ENCODE measurements around the gene ADCY1.

ADCY1 gene

DNA sequence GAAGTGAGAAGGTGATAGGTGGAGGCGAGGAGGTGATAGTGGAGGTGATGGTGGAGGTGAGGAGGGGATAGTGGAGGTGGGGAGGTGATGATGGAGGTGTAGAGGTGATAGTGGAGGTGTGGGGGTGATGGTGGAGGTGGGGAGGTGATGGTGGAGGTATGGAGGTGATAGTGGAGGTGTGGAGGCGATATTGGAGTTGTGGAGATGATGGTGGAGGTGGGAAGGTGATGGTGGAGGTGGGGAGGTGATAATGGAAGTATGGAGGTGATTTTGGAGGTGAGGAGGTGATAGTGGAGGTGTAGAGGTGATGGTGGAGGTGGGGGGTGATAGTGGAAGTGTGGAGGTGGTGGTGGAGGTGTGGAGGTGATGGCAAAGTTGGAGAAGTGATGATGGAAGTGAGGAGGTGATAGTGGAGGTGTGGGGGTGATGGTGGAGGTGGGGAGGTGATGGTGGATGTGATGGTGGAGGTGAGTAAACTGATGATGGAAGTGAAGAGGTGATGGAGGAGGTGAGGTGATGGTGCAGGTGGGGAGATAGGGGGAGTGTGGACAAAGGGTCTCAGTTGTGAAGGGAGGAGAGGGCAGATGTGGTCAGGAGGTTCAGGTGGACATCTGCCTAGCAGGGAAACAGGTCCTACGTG is 36.6 kb downstream of the ADCY1 start:
- no peaks in the 10 kb centered on the region for H3K27me3 ChIP-seq (replicated peaks; ENCODE audit: insufficient read depth, low read length)
- H3F3A ChIP-seq (ENCODE audit: insufficient read depth, low read length), result no peaks in the 10 kb centered on the region
- no peaks in the 10 kb centered on the region for H3K9me3 ChIP-seq (replicated peaks; ENCODE audit: insufficient read depth, low read length)
- H3K4me1 ChIP-seq (ENCODE audit: low read length), result no peaks in the 10 kb centered on the region
- H3K4me2 ChIP-seq (ENCODE audit: low read depth, low read length), result no peak overlapping the region
- H2AFZ ChIP-seq (ENCODE audit: low read length), result no peak overlapping the region
- H3K79me2 ChIP-seq (ENCODE audit: low read length), result peaks cover 33% of the 10 kb centered on the region
- no peak for DNase-seq
- no peak overlapping the region for H3K9ac ChIP-seq (ENCODE audit: low read length)
- H3K9me2 ChIP-seq (replicated peaks; ENCODE audit: insufficient read depth, low read length), result no peaks in the 10 kb centered on the region
- H3K36me3 ChIP-seq (replicated peaks; ENCODE audit: insufficient read depth, low read length), result no peaks in the 10 kb centered on the region; the same call in 1 of the 2 replicates
- no peak overlapping the region for H3K27ac ChIP-seq (ENCODE audit: low read length)
- TF ChIP-seq, protein P1, sequence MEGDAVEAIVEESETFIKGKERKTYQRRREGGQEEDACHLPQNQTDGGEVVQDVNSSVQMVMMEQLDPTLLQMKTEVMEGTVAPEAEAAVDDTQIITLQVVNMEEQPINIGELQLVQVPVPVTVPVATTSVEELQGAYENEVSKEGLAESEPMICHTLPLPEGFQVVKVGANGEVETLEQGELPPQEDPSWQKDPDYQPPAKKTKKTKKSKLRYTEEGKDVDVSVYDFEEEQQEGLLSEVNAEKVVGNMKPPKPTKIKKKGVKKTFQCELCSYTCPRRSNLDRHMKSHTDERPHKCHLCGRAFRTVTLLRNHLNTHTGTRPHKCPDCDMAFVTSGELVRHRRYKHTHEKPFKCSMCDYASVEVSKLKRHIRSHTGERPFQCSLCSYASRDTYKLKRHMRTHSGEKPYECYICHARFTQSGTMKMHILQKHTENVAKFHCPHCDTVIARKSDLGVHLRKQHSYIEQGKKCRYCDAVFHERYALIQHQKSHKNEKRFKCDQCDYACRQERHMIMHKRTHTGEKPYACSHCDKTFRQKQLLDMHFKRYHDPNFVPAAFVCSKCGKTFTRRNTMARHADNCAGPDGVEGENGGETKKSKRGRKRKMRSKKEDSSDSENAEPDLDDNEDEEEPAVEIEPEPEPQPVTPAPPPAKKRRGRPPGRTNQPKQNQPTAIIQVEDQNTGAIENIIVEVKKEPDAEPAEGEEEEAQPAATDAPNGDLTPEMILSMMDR (IDR thresholded peaks at IDR 0.05; ENCODE audit: low read length), result no peak
- TF ChIP-seq EZH2 (optimal IDR thresholded peaks at IDR 0.05; ENCODE audit: low read depth, low read length), result no peak
- no peak for TF ChIP-seq EZH2phosphoT487 (IDR thresholded peaks at IDR 0.05; ENCODE audit: low read length)
- no peak overlapping the region for H3K4me3 ChIP-seq (ENCODE audit: low read length)
- no peaks in the 10 kb centered on the region for H4K20me1 ChIP-seq (ENCODE audit: insufficient read depth, low read length)

DNA sequence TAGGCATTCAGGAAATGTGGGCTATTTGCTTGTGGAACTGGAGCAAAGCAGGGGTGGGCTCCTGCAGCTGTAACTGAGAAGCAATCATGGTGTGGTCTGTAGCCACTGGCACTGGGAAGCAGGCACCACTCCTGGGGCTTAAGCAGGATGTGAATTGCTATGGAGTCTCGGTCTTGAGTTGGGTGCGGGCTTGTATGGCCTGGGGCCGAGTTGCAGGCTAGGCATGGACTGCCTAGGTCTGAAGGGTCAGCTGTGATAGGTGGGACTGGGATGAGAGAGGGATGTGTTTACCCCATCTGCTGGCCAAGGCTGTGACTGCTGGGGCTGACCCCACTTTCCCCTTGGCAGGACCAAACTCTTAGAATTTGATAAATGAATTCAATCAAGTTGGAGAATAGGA is 43.0 kb downstream of the ADCY1 start:
- H3K27me3 ChIP-seq (replicated peaks; ENCODE audit: insufficient read depth, low read length), result no peaks in the 10 kb centered on the region
- no peak for DNase-seq
- no peak for TF ChIP-seq EZH2 (optimal IDR thresholded peaks at IDR 0.05; ENCODE audit: low read depth, low read length)
- no peak for TF ChIP-seq EZH2phosphoT487 (IDR thresholded peaks at IDR 0.05; ENCODE audit: low read length)
- TF ChIP-seq, protein P1 (IDR thresholded peaks at IDR 0.05; ENCODE audit: low read length), result no peak
- H3K36me3 ChIP-seq (replicated peaks; ENCODE audit: insufficient read depth, low read length), result no peaks in the 10 kb centered on the region; the same call in 1 of the 2 replicates
- H3K4me3 ChIP-seq (ENCODE audit: low read length), result no peak overlapping the region
- no peaks in the 10 kb centered on the region for H4K20me1 ChIP-seq (ENCODE audit: insufficient read depth, low read length)
- no peak overlapping the region for H3K27ac ChIP-seq (ENCODE audit: low read length)
- H3K4me2 ChIP-seq (ENCODE audit: low read depth, low read length), result no peak overlapping the region
- no peak overlapping the region for H3K9ac ChIP-seq (ENCODE audit: low read length)
- no peaks in the 10 kb centered on the region for H3K9me3 ChIP-seq (replicated peaks; ENCODE audit: insufficient read depth, low read length)
- no peak overlapping the region for H2AFZ ChIP-seq (ENCODE audit: low read length)
- no peaks in the 10 kb centered on the region for H3K79me2 ChIP-seq (ENCODE audit: low read length)
- H3K4me1 ChIP-seq (ENCODE audit: low read length), result no peaks in the 10 kb centered on the region
- no peaks in the 10 kb centered on the region for H3K9me2 ChIP-seq (replicated peaks; ENCODE audit: insufficient read depth, low read length)
- H3F3A ChIP-seq (ENCODE audit: insufficient read depth, low read length), result no peaks in the 10 kb centered on the region

DNA sequence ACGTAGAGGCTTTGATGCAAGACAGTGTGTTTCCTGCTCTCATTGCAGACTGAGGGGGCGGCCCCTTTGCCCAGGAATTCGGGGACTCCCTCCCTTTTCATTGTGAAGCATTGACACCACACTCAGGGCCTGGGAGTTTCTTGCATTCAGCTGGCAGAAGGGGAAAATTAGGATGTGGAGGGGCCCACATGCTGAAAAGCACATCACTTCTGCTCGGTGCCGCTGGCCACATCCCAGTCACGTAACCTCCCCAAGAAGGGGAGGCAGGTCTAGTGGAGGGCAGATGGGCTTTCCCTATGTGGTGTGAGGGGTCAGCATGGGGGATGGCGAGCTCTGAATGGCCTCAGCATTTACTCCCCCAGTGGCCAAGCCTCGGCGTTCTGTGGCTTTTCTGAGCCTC is 47.9 kb downstream of the ADCY1 start:
- Histone ChIP-seq H3K79me2 (ENCODE audit: low read length) (no peaks in the 10 kb centered on the region), H3K27me3 (replicated peaks; ENCODE audit: insufficient read depth, low read length) (no peaks in the 10 kb centered on the region), H3K36me3 (replicated peaks; ENCODE audit: insufficient read depth, low read length) (no peaks in the 10 kb centered on the region), H3F3A (ENCODE audit: insufficient read depth, low read length) (no peaks in the 10 kb centered on the region), H3K4me1 (ENCODE audit: low read length) (no peaks in the 10 kb centered on the region), H4K20me1 (ENCODE audit: insufficient read depth, low read length) (no peaks in the 10 kb centered on the region), H3K4me3 (ENCODE audit: low read length) (no peak overlapping the region), H3K9ac (ENCODE audit: low read length) (no peak overlapping the region), H3K27ac (ENCODE audit: low read length) (no peak overlapping the region), H3K4me2 (ENCODE audit: low read depth, low read length) (no peak overlapping the region), H3K9me2 (replicated peaks; ENCODE audit: insufficient read depth, low read length) (no peaks in the 10 kb centered on the region), H3K9me3 (replicated peaks; ENCODE audit: insufficient read depth, low read length) (no peaks in the 10 kb centered on the region), H2AFZ (ENCODE audit: low read length) (no peak overlapping the region)
- DNase-seq, result no peak
- TF ChIP-seq EZH2 (optimal IDR thresholded peaks at IDR 0.05; ENCODE audit: low read depth, low read length), result no peak
- TF ChIP-seq, protein P1 (IDR thresholded peaks at IDR 0.05; ENCODE audit: low read length), result no peak
- no peak for TF ChIP-seq EZH2phosphoT487 (IDR thresholded peaks at IDR 0.05; ENCODE audit: low read length)
